SH-SY5Y (cell line): ENCODE results near the gene THSD4.

ENCODE experiments used
- GATA2 ChIP-seq: IDR thresholded peaks from 2 replicates; pipeline ENCODE4 v1.6.1; 2011; ENCODE audit warnings: mild to moderate bottlenecking, low read depth, low read length
- GATA3 ChIP-seq: IDR thresholded peaks from 2 replicates; pipeline ENCODE4 v1.6.1; 2011; ENCODE audit warnings: low read depth, mild to moderate bottlenecking, low read length, moderate library complexity

DNA sequence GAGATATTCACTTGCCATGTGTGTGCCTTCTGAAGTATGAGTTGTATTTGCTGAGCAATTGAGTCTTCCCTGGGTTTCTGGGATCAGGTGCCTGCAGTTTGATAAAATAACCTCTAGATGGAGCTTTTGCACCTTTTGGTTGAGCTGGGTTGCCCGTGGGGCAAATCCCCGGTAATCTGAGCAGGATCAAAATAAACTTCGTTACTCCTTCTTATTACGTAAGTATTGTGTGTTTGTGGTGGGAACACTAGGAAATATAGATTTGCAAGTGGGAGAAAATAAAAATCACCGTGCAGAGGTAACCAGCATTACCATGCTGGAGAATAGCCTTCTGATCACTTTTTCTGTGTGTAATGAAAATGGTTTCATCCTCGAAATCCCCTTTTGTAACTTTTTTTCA lies 417.7 kb downstream of the THSD4 start:
- TF ChIP-seq GATA3 = no peak
- TF ChIP-seq GATA2 = 0 out of 2 replicates have a peak, but pooled peaks have one; percentile 11
